ENCODE results near the gene CDK17.

GRCh38 chr12:96305665-96306064, 94.6 kb downstream of the CDK17 start:
- TF ChIP-seq CTCF (IDR thresholded peaks at IDR 0.05) (no peak), POLR2AphosphoS5 (IDR thresholded peaks at IDR 0.05; ENCODE audit: insufficient read depth in 1 of 2, low read depth in 1 of 2) (no peak), POLR2A (IDR thresholded peaks at IDR 0.05) (no peak)
